SU-DHL-6 (cell line): Measurements from ENCODE around the gene RBM28.

Experiments
- H2AFZ ChIP-seq: fragments of 200-600 bp; sonication (generic); 2 replicates; pipeline ENCODE4 v1.6.1; 2014; ENCODE audit warnings: low read depth, mild to moderate bottlenecking, moderate library complexity, mixed read lengths, antibody characterized with exemption, low read length; ENCODE audit not compliant: severe bottlenecking
- H3F3A ChIP-seq: fragments of 200-600 bp; shearing (Covaris generic); 2 replicates; pipeline ENCODE4 v1.6.0; 2016; ENCODE audit warnings: antibody characterized with exemption, mild to moderate bottlenecking; ENCODE audit not compliant: insufficient read depth
- H3K27ac ChIP-seq: fragments of 200-600 bp; sonication (generic); 2 replicates; pipeline ENCODE4 v1.5.1; 2016; ENCODE audit warnings: low read depth, mild to moderate bottlenecking, low read length, moderate library complexity, mixed read lengths
- H3K27me3 ChIP-seq: fragments of 200-600 bp; sonication (generic), shearing (Covaris generic); 2 replicates; pipeline ENCODE4 v1.6.0; 2014; ENCODE audit warnings: mild to moderate bottlenecking, low read length
- H3K36me3 ChIP-seq: fragments of 200-600 bp; sonication (generic); 2 replicates; pipeline ENCODE4 v1.6.1; 2014; ENCODE audit warnings: mild to moderate bottlenecking, low read length, mixed read lengths
- H3K4me2 ChIP-seq: fragments of 300-600, 200-600 bp; shearing (Covaris generic), sonication (generic); 2 replicates; pipeline ENCODE4 v1.6.0; 2014; ENCODE audit warnings: low read length, low read depth, mild to moderate bottlenecking; ENCODE audit not compliant: poor library complexity, severe bottlenecking
- H3K4me3 ChIP-seq: fragments of 200-600 bp; sonication (generic); 2 replicates; pipeline ENCODE4 v1.5.1; 2014; ENCODE audit warnings: antibody characterized with exemption, low read length, mild to moderate bottlenecking, mixed read lengths; ENCODE audit not compliant: insufficient read depth, poor library complexity, severe bottlenecking
- H3K79me2 ChIP-seq: fragments of 200-600 bp; sonication (generic); 2 replicates; pipeline ENCODE4 v1.6.1; 2014; ENCODE audit warnings: mild to moderate bottlenecking, low read length, moderate library complexity; ENCODE audit not compliant: insufficient read depth
- H3K9ac ChIP-seq: fragments of 200-600 bp; sonication (generic); 2 replicates; pipeline ENCODE4 v1.7.0; 2014; ENCODE audit warnings: mild to moderate bottlenecking, low read length
- H3K9me2 ChIP-seq: fragments of 200-600 bp; sonication (generic); replicated peaks from 2 replicates; pipeline ENCODE4 v1.6.1; 2014; ENCODE audit warnings: low read length; ENCODE audit not compliant: insufficient read depth
- H3K9me3 ChIP-seq: fragments of 200-600 bp; sonication (generic); 2 replicates; pipeline ENCODE4 v1.6.1; 2014; ENCODE audit warnings: low read length, mixed read lengths; ENCODE audit not compliant: insufficient read depth
- H4K20me1 ChIP-seq: fragments of 200-600 bp; sonication (generic); 2 replicates; pipeline ENCODE4 v1.6.1; 2014; ENCODE audit warnings: low read depth, mild to moderate bottlenecking, antibody characterized with exemption, low read length, moderate library complexity, mixed read lengths
- EZH2phosphoT487 ChIP-seq: fragments of 200-600 bp; sonication (generic), shearing (Covaris generic); conservative IDR thresholded peaks from 2 replicates; pipeline ENCODE4 v1.6.1; 2018; ENCODE audit warnings: mild to moderate bottlenecking, antibody characterized with exemption, low read length, moderate library complexity, mixed read lengths
- TF ChIP-seq, protein P1 (sequence below): fragments of 200-600 bp; sonication (generic); IDR thresholded peaks from one replicate; pipeline ENCODE4 v1.5.1; 2017; ENCODE audit warnings: antibody characterized with exemption, mild to moderate bottlenecking, low read length, moderate library complexity; ENCODE audit not compliant: insufficient read depth, poor library complexity, severe bottlenecking

Gene RBM28

DNA sequence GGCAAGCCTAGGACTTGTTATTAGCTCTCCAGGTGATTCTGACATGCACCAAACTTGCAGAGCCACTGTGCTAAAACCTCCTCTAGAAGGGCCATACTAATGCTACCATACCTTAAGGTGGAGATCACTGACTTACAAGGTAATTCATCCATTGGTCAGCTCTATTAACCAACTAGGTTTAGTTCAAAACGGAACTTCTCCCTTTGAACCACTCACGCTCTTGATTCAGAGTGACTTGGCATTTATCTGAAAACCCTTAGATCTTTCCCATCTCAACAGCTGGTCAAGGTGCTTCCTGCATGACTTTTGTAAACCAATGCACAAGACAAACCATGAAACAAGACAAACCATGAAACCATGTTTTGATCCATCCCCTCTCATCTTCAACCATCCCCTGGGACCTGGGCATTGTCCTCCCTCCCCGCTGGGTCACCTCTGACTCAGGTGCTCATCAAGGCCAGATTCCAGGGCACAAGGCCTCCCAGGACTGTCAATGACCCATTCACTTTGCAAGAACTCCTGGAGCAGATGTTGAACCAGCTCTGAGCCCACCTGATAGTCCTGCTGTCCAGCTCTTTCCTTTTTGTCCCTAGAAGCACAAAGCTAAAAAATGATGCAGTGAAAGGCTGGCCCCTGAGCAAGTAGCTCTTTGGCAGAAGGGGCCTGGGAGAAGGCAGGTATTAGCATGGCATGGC, 47.3 kb upstream of the RBM28 start:
- Histone ChIP-seq H3K4me2 (no peak overlapping the region), H2AFZ (no peak overlapping the region), H4K20me1 (no peaks in the 10 kb centered on the region), H3K27ac (no peak overlapping the region), H3K9me2 (no peaks in the 10 kb centered on the region), H3K4me3 (no peak overlapping the region), H3K36me3 (no peaks in the 10 kb centered on the region), H3K9ac (no peak overlapping the region), H3F3A (no peaks in the 10 kb centered on the region), H3K79me2 (no peaks in the 10 kb centered on the region), H3K9me3 (no peaks in the 10 kb centered on the region), H3K27me3 (no peaks in the 10 kb centered on the region)
- TF ChIP-seq, protein P1, sequence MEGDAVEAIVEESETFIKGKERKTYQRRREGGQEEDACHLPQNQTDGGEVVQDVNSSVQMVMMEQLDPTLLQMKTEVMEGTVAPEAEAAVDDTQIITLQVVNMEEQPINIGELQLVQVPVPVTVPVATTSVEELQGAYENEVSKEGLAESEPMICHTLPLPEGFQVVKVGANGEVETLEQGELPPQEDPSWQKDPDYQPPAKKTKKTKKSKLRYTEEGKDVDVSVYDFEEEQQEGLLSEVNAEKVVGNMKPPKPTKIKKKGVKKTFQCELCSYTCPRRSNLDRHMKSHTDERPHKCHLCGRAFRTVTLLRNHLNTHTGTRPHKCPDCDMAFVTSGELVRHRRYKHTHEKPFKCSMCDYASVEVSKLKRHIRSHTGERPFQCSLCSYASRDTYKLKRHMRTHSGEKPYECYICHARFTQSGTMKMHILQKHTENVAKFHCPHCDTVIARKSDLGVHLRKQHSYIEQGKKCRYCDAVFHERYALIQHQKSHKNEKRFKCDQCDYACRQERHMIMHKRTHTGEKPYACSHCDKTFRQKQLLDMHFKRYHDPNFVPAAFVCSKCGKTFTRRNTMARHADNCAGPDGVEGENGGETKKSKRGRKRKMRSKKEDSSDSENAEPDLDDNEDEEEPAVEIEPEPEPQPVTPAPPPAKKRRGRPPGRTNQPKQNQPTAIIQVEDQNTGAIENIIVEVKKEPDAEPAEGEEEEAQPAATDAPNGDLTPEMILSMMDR, result no peak
- no peak for TF ChIP-seq EZH2phosphoT487

DNA sequence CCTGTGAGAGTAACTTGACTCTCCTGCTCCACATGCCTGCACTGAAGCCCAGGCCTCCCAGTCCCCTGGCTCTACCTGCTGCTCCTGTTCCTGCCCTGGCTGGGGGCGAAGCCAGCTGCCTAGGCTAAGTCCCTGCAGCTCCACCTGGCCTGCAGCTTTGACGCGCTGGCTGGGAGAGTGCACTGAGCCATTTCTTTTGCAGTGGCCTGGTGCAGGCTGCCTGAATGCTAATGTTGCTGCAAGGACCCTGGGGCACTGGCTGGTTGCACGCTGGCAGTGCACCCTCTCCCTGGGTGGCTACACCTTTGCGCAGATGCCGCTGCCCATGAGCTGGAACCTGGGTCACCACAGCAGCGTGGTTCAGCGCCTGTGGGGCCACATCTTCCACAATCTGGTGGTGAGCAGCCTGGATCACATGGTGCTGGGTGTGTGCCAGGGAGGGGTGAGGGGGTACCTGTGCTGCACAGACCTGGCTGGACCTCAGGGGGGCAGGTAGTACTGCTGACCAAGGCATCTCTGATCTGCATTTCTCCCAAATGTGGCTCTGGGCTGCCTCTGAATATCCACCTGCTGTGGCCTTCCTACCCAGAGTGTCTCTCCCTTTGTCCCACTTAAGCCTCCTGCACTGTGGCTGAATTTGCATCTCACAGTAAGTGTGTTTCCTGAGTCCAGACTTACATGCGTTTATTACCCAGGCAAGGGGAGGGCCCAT, 46.1 kb upstream of the RBM28 start:
- H3K27me3 ChIP-seq, result no peaks in the 10 kb centered on the region
- no peak overlapping the region for H3K4me3 ChIP-seq
- H3K9me2 ChIP-seq, result no peaks in the 10 kb centered on the region
- H2AFZ ChIP-seq, result no peak overlapping the region
- no peaks in the 10 kb centered on the region for H3F3A ChIP-seq
- no peaks in the 10 kb centered on the region for H3K9me3 ChIP-seq
- no peaks in the 10 kb centered on the region for H3K79me2 ChIP-seq
- TF ChIP-seq EZH2phosphoT487, result no peak
- TF ChIP-seq, protein P1, result no peak
- H3K9ac ChIP-seq, result no peak overlapping the region
- no peak overlapping the region for H3K27ac ChIP-seq
- no peak overlapping the region for H3K4me2 ChIP-seq
- no peaks in the 10 kb centered on the region for H3K36me3 ChIP-seq
- no peaks in the 10 kb centered on the region for H4K20me1 ChIP-seq

DNA sequence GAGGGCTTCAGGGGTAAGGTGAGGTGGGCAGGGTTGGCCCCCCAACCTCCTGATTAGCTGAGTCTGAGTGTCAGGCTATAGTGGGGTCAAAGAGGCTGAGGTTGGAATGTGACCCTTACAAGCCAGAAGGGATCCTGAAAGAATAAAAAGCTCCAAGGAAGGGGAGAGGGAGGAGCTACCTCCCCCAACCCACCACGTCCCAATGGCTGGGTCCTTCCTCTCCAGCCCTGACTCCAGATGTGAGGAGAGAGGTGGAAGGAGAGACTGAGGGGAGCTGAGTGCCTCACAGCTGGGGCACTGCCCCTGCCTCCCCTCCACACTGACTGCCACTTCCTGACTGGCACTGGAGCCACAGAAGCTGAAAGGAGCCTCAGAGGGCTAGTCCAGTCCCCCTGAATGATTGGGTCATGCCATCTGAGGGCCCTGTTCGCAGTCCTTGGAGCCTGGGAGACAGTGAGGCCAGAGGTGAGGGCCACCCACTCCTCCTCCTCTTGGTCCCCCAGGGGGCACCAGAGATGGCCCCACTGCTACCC, 45.4 kb upstream of the RBM28 start:
- Histone ChIP-seq H3K79me2 (no peaks in the 10 kb centered on the region), H3K4me2 (no peak overlapping the region), H3K27me3 (no peaks in the 10 kb centered on the region), H3K4me3 (no peak overlapping the region), H3K36me3 (no peaks in the 10 kb centered on the region), H3F3A (no peaks in the 10 kb centered on the region), H3K9me3 (no peaks in the 10 kb centered on the region), H3K9ac (no peak overlapping the region), H3K9me2 (no peaks in the 10 kb centered on the region), H3K27ac (no peak overlapping the region), H4K20me1 (no peaks in the 10 kb centered on the region), H2AFZ (no peak overlapping the region)
- TF ChIP-seq, protein P1, result no peak
- TF ChIP-seq EZH2phosphoT487, result no peak
